GM19023 (cell line): ENCODE results near the gene FLT3LG.
A peak's percentile ranks its signal among the peaks of the same experiment; 100 is the strongest.

ENCODE experiments used
- ATAC-seq: cut with Tn5 transposase; IDR thresholded peaks from one replicate; pipeline ENCODE4 v1.9.1; 2021; ENCODE audit warnings: mild to moderate bottlenecking, moderate library complexity; ENCODE audit not compliant: unreplicated experiment

Gene FLT3LG

GRCh38 chr19:49487277-49488045 is 13.4 kb downstream of the FLT3LG start, which contains the start of gene RPL13A:
TSS of gene RPL13A (plus strand) at chr19:49487608. CDS start at chr19:49487630, 22 bp downstream.
- ATAC-seq: peak; percentile 85

- no peak for ATAC-seq
These were observed 14.2 kb downstream of the FLT3LG start for GRCh38 chr19:49488046-49488862.

GRCh38 chr19:49488863-49489537 is 15.0 kb downstream of the FLT3LG start:
- no peak for ATAC-seq

GRCh38 chr19:49489601-49490167 is 15.7 kb downstream of the FLT3LG start:
- no peak for ATAC-seq

GRCh38 chr19:49490287-49491029 is 16.4 kb downstream of the FLT3LG start:
- no peak for ATAC-seq

- no peak for ATAC-seq
These were observed 17.2 kb downstream of the FLT3LG start for GRCh38 chr19:49491030-49491803.

GRCh38 chr19:49491804-49492572 is 18.0 kb downstream of the FLT3LG start:
- ATAC-seq: no peak

GRCh38 chr19:49492573-49493405 is 18.8 kb downstream of the FLT3LG start:
- ATAC-seq: no peak

GRCh38 chr19:49496574-49497008 is 22.6 kb downstream of the FLT3LG start:
- no peak for ATAC-seq

- ATAC-seq: no peak
These were observed 23.2 kb downstream of the FLT3LG start for GRCh38 chr19:49497047-49497788.

GRCh38 chr19:49497789-49498103 is 23.7 kb downstream of the FLT3LG start:
- ATAC-seq: no peak

- no peak for ATAC-seq
These were observed 24.5 kb downstream of the FLT3LG start for GRCh38 chr19:49498475-49498874.

GRCh38 chr19:49499030-49499670 is 25.1 kb downstream of the FLT3LG start:
- ATAC-seq: no peak

GRCh38 chr19:49502866-49503581 is 29.0 kb downstream of the FLT3LG start:
- ATAC-seq: no peak

- ATAC-seq: no peak
These were observed 29.6 kb downstream of the FLT3LG start for GRCh38 chr19:49503582-49503962.

GRCh38 chr19:49506575-49507105 is 32.6 kb downstream of the FLT3LG start:
- ATAC-seq: no peak
